Measurements from ENCODE around the gene GCDH.

- TF ChIP-seq CTCF (IDR thresholded peaks at IDR 0.05) (no peak), POLR2A (IDR thresholded peaks at IDR 0.05) (no peak)
These were observed 57.0 kb downstream of the GCDH start for GRCh38 chr19:12947702-12948611.

All from lower leg skin (tissue), 3 donors.